ENCODE data around the gene BCO1.
"Not testable (repeated sequence)": the region's sequence is repeated elsewhere in the genome, so short reads cannot be mapped to it uniquely, and the experiment has no call there.

BCO1 gene

DNA sequence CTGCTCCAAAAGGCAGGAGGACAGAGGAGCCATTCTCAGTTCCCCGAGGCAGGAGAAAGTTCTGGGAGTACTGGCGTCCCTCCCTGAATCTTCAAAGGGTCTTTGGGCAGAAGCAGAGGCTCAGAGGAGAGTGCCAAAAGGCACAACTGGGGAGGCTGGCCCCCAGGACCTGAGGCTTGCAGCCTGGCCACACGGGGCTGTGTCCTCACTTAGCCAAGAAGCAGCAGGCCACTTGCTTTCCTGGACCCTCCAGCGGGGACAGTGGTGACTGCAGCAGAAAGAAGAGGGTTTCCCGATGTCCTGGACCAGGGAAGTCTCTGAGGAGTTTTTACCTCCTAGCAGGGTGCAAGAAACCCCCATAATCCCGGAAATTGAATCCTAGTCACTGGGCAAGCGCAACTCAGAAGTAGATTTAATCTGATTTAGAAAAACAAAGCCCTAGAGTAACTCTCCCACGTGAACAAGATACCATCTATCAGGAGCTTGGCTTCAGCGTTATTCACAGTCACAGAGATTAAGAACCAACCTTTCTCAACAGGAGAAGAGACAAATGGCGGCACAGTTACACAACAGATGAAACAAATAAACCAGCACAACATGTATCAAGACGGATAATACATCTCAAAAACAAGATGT lies 25.5 kb upstream of the BCO1 start:
- TF ChIP-seq Cebpa-rat (IDR thresholded peaks at IDR 0.05), result no peak
- Histone ChIP-seq H3K4me1 (no peaks in the 10 kb centered on the region), H4K20me1 (no peaks in the 10 kb centered on the region), H3K4me3 (no peak overlapping the region), H3K27ac (no peak overlapping the region), H3K9ac (no peak overlapping the region), H3K9me3 (no peaks in the 10 kb centered on the region), H3K4me2 (no peak overlapping the region), H3K36me3 (no peaks in the 10 kb centered on the region), H3K27me3 (no peaks in the 10 kb centered on the region)

DNA sequence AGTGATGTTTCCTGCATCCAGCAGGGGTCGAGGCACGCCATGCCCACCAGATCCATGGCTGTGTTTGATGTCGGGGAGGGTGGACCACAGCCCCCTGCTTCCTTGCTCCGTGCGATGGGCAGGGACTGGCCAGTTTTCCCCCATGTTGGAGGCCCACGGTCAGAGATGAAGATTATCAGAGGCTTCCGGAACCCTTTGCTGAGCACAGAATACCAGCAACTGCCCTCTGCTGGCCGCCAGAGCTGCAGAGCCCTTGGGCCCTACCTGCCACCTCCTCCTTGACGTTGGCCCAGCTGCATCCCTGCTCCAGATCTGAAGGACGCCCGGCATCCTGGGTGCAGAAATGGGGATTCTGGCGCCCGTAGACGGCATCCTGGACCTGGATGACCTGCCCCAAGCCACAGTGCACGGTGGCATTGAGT lies 23.7 kb upstream of the BCO1 start:
- no peaks in the 10 kb centered on the region for H3K9me3 ChIP-seq
- H3K4me3 ChIP-seq, result no peak overlapping the region
- no peak for TF ChIP-seq Cebpa-rat (IDR thresholded peaks at IDR 0.05)
- H4K20me1 ChIP-seq, result no peaks in the 10 kb centered on the region
- no peaks in the 10 kb centered on the region for H3K36me3 ChIP-seq
- no peak overlapping the region for H3K4me2 ChIP-seq
- no peaks in the 10 kb centered on the region for H3K27me3 ChIP-seq
- H3K9ac ChIP-seq, result no peak overlapping the region
- H3K4me1 ChIP-seq, result no peaks in the 10 kb centered on the region
- H3K27ac ChIP-seq, result no peak overlapping the region

DNA sequence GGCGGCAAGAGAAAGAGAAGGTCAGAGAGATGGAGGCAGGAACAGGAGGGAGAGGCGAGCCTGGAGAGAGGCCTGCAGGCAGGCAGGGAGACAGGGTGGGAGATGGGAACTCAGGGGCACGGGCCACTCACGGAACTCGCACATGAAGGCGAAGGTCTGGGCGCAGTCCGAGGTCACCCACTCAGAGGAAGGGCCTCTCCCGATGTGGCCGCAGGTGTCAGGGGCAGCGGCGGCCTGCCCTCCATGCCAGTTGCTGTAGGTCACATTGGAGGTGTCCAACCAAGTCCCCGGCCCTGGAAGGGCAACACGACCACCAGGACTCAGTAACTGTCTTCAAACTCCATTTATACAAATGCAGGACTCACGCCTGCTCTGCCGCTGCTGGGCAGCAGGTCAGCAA lies 22.4 kb upstream of the BCO1 start:
- no peaks in the 10 kb centered on the region for H3K9me3 ChIP-seq
- H3K9ac ChIP-seq, result no peak overlapping the region
- no peak overlapping the region for H3K27ac ChIP-seq
- H3K4me1 ChIP-seq, result no peaks in the 10 kb centered on the region
- H3K4me3 ChIP-seq, result no peak overlapping the region
- H4K20me1 ChIP-seq, result no peaks in the 10 kb centered on the region
- no peak for TF ChIP-seq Cebpa-rat (IDR thresholded peaks at IDR 0.05)
- H3K4me2 ChIP-seq, result no peak overlapping the region
- H3K27me3 ChIP-seq, result no peaks in the 10 kb centered on the region
- H3K36me3 ChIP-seq, result no peaks in the 10 kb centered on the region

DNA sequence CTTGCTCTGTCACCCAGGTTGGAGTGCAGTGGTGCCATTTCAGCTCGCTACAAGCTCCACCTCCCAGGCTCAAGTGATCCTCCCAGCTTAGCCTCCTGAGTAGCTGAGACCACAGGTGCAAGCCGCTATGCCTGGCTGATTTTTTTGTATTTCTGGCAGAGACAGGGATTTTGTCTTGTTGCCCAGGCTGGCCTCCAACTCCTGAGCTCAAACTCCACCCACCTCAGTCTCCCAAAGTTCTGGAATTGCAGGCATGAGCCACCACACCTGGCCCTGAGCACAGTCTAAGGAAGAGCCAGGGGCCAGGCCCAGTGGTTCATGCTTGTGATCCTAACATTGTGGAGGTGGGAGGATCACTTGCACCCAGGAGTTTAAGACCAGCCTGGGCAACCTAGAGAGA lies 21.8 kb upstream of the BCO1 start:
- Histone ChIP-seq H3K9ac (no peak overlapping the region), H3K27ac (no peak overlapping the region), H3K4me1 (no peaks in the 10 kb centered on the region)

DNA sequence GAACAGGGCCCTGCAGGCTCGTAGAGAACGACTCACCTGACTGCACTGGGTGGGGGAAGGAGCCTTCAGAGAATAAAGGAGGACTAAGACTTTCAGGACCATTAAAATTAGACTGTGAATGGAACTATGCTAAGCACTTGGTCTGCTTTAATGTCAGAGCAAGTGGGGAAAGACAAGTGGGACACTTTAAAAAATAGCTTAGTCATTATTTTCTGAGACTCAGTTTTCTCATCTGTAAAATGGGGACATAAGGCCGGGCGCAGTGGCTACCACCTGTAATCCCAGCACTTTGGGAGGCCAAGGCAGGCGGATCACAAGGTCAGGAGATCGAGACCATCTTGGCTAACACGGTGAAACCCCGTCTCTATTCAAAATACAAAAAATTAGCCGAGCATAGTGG lies 19.3 kb upstream of the BCO1 start:
- Histone ChIP-seq H4K20me1 (no peaks in the 10 kb centered on the region), H3K27ac (no peak overlapping the region), H3K9me3 (no peaks in the 10 kb centered on the region), H3K4me2 (no peak overlapping the region), H3K4me3 (no peak overlapping the region), H3K27me3 (no peaks in the 10 kb centered on the region), H3K9ac (no peak overlapping the region), H3K36me3 (no peaks in the 10 kb centered on the region), H3K4me1 (no peaks in the 10 kb centered on the region)
- no peak for TF ChIP-seq Cebpa-rat (IDR thresholded peaks at IDR 0.05)

More for the DNA sequence above, 21.8 kb upstream of the BCO1 start:
- Histone ChIP-seq H3K27me3 (no peaks in the 10 kb centered on the region), H3K36me3 (no peaks in the 10 kb centered on the region), H3K4me3 (no peak overlapping the region), H3K9me3 (no peaks in the 10 kb centered on the region), H4K20me1 (no peaks in the 10 kb centered on the region), H3K4me2 (no peak overlapping the region)
- no peak for TF ChIP-seq Cebpa-rat (IDR thresholded peaks at IDR 0.05)

DNA sequence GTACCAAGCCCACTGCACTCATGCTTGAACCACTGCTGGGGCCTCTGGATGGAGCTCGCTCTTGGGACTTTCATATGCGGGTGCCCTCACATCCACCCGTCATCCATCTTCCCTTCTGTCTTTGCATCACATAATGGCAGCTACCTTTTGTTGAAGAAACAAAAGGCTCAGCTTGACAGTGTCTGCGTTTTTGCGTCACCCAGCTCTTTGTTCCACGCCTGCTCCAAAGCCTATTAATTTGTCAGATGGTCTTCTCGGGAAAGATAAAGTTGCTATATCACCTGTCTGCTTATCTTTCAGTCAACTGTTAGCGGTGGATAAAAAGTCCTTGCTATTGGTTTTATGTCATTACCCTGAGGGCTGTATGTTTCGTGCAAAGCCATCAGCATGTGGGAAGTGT lies 18.1 kb upstream of the BCO1 start:
- no peak overlapping the region for H3K27ac ChIP-seq
- H3K9me3 ChIP-seq, result no peaks in the 10 kb centered on the region
- H3K4me3 ChIP-seq, result no peak overlapping the region
- no peak for TF ChIP-seq Cebpa-rat (IDR thresholded peaks at IDR 0.05)
- no peaks in the 10 kb centered on the region for H3K27me3 ChIP-seq
- H3K4me1 ChIP-seq, result no peaks in the 10 kb centered on the region
- no peaks in the 10 kb centered on the region for H4K20me1 ChIP-seq
- no peak overlapping the region for H3K9ac ChIP-seq
- no peak overlapping the region for H3K4me2 ChIP-seq
- no peaks in the 10 kb centered on the region for H3K36me3 ChIP-seq

DNA sequence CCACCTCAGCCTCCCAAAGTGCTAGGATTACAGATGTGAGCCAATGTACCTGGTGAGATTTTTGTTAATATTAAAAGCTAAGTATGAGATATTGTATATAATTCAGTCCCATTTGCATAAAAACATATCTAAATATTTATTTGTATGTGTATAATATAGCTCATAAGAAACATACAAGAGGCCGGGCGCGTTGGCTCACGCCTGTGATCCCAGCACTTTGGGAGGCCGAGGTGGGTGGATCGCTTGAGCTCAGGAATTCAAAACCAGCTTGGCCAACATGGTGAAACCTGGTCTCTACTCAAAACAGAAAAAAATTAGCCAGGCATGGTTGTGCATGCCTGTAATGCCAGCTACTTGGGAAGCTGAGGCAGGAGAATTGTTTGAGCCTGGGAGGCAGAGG lies 16.8 kb upstream of the BCO1 start:
- Histone ChIP-seq H3K9me3 (no peaks in the 10 kb centered on the region), H4K20me1 (no peaks in the 10 kb centered on the region), H3K36me3 (no peaks in the 10 kb centered on the region), H3K27ac (no peak overlapping the region), H3K27me3 (no peaks in the 10 kb centered on the region), H3K4me1 (no peaks in the 10 kb centered on the region), H3K9ac (no peak overlapping the region), H3K4me3 (no peak overlapping the region), H3K4me2 (no peak overlapping the region)
- TF ChIP-seq Cebpa-rat (IDR thresholded peaks at IDR 0.05), result no peak

DNA sequence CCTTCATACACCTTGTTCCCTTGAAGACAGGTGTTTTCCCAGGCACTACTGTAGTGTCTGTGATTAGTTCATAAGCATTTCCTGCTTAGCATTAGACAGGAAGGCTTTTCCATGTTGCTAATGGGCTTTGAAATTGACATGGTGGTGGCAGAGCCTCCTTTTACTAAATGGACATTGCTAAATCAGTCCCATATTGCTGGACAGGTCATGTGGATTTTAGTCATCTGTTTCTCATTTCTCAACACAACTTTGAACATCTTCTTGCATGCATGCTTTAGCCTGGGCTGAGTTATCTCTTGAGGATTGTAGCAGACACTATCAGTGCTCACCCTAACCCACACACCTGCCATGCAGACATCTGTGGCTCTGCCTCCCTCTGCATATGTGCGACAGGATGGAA lies 13.7 kb upstream of the BCO1 start:
- Histone ChIP-seq H3K4me2 (no peak overlapping the region), H3K9me3 (no peaks in the 10 kb centered on the region)

DNA sequence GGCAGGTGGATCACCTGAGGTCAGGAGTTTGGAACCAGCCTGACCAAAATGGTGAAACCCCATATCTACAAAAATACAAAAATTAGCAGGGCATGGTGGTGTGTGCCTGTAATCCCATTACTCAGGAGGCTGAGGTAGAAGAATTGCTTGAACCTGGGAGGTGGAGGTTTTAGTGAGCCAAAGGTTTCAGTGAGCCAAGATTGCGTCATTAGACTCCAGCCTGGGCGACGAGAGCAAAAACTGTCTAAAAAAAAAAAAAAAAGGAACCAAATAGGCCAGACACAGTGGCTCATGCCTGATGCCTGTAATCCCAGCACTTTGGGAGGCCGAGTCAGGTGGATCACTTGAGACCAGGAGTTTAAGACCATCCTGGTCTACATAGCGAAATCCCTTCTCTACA lies 12.8 kb upstream of the BCO1 start:
- H3K9me3 ChIP-seq, H3K4me3 ChIP-seq, H3K4me2 ChIP-seq: not testable (repeated sequence)

More for the DNA sequence above, 13.7 kb upstream of the BCO1 start:
- Histone ChIP-seq H3K27me3 (no peaks in the 10 kb centered on the region), H3K9ac (no peak overlapping the region), H4K20me1 (no peaks in the 10 kb centered on the region), H3K36me3 (no peaks in the 10 kb centered on the region), H3K4me3 (no peak overlapping the region), H3K4me1 (no peaks in the 10 kb centered on the region), H3K27ac (no peak overlapping the region)
- no peak for TF ChIP-seq Cebpa-rat (IDR thresholded peaks at IDR 0.05)

DNA sequence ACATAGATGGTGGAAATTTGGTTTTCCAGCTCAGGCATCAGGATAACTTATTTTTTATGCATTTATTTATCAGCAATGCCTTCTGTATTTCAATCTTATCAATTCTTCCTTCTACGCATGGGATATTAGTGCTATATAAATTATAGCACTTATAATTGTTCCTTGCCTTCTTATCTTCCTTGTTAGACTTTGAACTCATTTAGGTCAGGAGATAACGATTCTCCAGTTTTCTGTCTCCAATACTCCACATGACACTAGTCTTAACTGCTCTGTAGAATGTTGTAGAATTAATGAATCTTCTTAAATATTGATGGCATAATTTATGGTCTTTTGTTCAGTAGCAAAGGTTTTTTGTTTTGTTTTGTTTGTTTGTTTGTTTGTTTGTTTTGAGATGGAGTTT lies 10.7 kb upstream of the BCO1 start:
- Histone ChIP-seq H3K4me3 (no peak overlapping the region), H3K36me3 (no peaks in the 10 kb centered on the region), H3K27ac (no peak overlapping the region), H4K20me1 (no peaks in the 10 kb centered on the region), H3K4me2 (no peak overlapping the region), H3K27me3 (no peaks in the 10 kb centered on the region), H3K9me3 (no peaks in the 10 kb centered on the region; the same call in 1 of the 2 replicates), H3K9ac (no peak overlapping the region), H3K4me1 (no peaks in the 10 kb centered on the region)
- no peak for TF ChIP-seq Cebpa-rat (IDR thresholded peaks at IDR 0.05)

More for the DNA sequence above, 12.8 kb upstream of the BCO1 start:
- not testable (repeated sequence) for H4K20me1 ChIP-seq, H3K4me1 ChIP-seq, H3K9ac ChIP-seq, H3K36me3 ChIP-seq, H3K27me3 ChIP-seq, H3K27ac ChIP-seq

DNA sequence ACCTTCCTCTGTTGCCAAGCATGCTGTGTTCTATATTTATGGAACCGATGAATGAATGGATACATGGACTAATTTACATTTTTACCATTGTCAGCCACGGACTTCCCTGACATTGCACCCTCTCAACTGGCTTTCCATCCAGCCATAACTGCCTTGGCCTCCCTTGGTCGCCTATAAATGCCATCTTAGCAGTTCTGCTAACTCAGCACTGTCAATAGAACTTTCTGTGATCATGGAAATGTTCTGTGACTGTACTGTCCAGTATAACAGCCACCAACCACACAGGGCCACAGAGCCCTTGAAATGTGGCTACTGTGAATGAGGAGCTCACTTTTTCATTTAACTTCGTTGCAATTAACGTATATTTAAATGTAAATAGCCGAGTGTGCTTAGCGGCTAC lies 8.7 kb upstream of the BCO1 start:
- H3K4me3 ChIP-seq, result no peak overlapping the region
- no peaks in the 10 kb centered on the region for H3K4me1 ChIP-seq
- no peaks in the 10 kb centered on the region for H3K27me3 ChIP-seq
- H4K20me1 ChIP-seq, result no peaks in the 10 kb centered on the region
- H3K27ac ChIP-seq, result no peak overlapping the region
- no peaks in the 10 kb centered on the region; the same call in 1 of the 2 replicates for H3K9me3 ChIP-seq
- no peak for TF ChIP-seq Cebpa-rat (IDR thresholded peaks at IDR 0.05)
- no peak overlapping the region for H3K4me2 ChIP-seq
- no peaks in the 10 kb centered on the region for H3K36me3 ChIP-seq
- H3K9ac ChIP-seq, result no peak overlapping the region
